ENCODE measurements around the gene XXYLT1.

XXYLT1 gene

GRCh38 chr3:195151402-195151801 is 119.6 kb downstream of the XXYLT1 start:
- DNase-seq (ENCODE audit: low read depth) = no peak

- no peak for DNase-seq (ENCODE audit: low read depth)
Observed at GRCh38 chr3:195150181-195151118, 120.5 kb downstream of the XXYLT1 start.

GRCh38 chr3:195149292-195150030 is 121.5 kb downstream of the XXYLT1 start:
- DNase-seq (ENCODE audit: low read depth) = no peak

DNA sequence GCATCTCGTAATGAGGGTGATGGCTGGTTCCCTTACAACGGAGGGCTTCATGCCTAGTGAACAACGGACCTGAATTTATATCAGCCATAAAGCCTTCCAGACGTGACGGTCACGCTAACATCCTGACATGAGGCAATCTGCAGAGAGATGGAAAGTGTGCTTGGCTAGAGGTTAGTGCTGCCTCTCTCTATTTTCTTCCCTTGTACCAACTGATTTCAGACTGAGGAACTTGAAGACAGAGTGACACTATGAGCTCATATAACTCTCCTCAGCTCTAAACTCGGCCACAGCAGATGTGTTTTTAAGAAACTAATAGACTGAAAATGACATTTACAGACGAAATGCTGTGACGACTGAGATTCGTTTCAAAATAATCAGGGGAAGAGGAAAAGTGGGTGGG is 122.4 kb downstream of the XXYLT1 start:
- DNase-seq (ENCODE audit: low read depth) = no peak

- no peak for DNase-seq (ENCODE audit: low read depth)
Observed at GRCh38 chr3:195147649-195148080, 123.3 kb downstream of the XXYLT1 start.

- no peak for DNase-seq (ENCODE audit: low read depth)
Observed at GRCh38 chr3:195146131-195146530, 124.8 kb downstream of the XXYLT1 start.

DNA sequence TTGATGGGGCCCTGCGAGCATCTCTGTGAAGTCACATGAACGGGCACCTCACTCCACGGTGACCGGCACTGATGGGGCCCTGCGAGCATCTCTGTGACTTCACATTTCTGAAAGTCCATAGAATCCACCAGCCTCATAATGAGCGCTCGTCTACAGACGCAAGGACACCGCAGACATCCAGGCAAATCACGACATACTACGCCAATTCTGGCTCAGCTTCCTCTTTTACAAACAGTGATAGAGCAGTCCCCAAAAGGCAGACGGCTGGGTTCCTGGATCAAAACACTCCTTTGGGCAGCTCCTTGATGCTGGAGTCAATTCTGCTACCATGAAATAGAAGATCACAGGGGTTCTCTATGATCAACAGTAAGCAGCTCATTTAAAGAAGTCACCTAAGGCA is 125.4 kb downstream of the XXYLT1 start:
- no peak for DNase-seq (ENCODE audit: low read depth)

- DNase-seq (ENCODE audit: low read depth) = no peak
Observed at GRCh38 chr3:195143221-195143620, 127.7 kb downstream of the XXYLT1 start.

DNA sequence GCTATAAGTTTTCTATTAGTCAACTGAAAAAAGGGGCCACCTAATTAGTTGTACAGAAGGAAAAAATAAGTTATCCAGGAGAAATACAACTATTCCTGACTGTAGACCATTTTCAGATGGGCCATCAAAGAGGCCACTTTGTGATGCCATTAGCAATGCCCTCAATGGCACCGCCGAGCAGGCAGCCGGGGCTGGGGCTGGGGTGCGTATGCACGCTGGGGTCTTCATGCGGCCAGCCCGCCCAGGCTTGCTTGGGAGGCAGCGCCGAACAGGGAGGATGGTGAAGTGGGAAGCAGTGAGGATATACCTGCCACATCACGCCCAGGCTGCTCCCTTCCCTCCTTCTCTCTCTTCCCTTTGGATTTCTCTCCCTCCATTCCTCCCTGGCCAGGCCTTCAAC is 128.4 kb downstream of the XXYLT1 start:
- DNase-seq (ENCODE audit: low read depth) = no peak

- DNase-seq (ENCODE audit: low read depth) = no peak
Observed at GRCh38 chr3:195140816-195141793, 129.9 kb downstream of the XXYLT1 start.

- no peak for DNase-seq (ENCODE audit: low read depth)
Observed at GRCh38 chr3:195140410-195140809, 130.5 kb downstream of the XXYLT1 start.

GRCh38 chr3:195139876-195140240 is 131.1 kb downstream of the XXYLT1 start:
- DNase-seq (ENCODE audit: low read depth) = no peak

DNA sequence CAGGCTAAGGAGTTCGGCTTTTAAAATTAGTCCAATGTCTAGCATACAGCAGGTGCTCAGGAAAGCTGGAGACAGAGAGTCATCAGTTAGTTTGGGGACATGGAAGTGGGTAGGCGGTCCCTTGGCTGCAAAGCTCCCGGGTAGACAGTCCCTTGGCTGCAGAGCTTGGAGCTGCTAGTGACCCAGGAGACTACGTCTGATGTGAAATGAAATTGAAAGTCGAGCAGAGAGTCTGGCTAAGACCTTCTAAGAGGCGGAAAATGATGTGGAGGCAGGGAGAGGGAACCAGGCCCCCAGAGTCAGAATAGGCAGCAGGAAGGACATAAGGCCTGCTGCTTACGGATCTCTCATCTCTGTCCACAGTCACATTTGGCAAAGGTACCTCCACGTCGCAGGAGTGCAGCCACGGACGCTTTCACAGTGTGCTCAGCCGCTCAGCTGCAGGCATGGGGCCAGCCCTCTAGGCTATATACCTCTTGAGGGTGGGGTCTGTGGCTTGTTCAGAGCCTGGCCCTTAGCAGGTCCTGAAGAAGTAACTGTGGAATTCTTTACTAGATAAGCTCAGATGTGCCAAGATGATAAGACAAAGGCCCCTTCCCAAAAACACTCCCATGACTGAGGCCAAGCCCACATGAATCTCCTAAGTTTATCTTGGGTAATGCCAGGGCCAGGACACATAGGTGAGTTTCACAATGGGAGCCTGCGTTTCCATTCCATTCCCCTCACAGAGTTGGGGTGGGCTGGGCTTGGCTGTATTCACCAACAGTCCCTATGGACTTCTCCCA is 131.7 kb downstream of the XXYLT1 start:
- no peak for DNase-seq (ENCODE audit: low read depth)

DNA sequence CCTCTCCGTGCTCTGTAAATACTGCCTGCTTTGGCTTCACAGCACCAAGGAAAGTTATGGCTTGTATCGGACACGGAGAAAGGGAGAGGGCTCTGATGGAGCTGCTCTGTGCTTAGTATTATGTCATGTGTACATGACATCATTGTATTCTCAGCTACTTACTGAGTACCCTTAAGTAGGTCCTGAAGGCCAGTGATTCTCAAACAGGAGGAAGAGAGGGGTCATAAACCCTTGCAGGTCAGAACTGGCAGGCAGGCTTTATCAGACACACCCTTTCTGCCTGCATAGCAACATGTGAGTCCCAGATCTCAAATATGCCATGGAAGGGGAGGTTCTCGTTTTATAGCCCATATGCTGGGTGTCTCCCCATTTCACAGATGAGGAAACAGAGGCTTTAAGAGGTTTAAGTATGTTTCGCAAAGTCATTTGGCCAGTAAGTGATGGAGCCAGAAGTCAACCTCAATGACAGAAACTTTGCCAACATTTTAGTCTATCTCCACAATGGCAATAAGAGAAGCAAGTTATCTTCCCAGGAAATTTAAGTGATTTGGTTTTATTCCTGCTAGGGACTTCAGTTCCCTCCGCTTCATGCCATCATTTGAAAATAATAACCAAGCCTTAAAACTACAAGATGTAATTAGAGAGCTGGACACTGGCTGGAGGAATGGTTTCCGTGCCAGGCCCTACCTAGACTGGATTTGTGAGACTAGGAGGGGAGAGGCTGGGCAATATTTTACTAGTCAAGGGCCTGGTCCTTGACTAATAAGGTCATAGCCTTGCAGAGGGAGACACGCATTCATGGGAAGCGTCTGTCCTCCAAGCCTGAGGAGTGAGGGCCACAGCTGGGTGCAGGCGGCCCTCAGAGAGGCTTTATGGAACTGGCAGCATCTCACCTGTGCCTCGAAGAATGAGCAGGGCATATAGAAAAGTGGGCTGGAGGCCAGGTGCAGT is 133.0 kb downstream of the XXYLT1 start:
- DNase-seq (ENCODE audit: low read depth) = no peak

- DNase-seq (ENCODE audit: low read depth) = no peak
Observed at GRCh38 chr3:195135917-195136316, 135.0 kb downstream of the XXYLT1 start.

DNA sequence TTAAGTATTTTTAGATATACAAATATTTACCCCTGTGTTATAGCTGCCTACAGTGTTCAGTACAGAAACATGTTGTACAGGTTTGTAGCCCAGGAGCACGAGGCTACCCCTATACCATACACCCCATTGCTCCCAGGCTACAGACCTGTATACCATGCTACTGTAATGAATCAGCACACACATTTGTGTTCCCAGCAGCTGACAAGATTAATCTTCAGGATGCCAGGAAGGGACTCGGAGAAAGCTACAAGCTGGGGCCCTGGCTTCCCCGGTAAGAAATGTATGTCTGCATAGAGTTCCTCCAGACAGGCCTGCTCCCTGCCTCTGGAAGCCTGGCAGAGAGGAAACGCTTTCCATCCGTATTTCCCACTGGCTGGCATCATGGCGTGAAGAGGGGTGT is 136.5 kb downstream of the XXYLT1 start:
- DNase-seq (ENCODE audit: low read depth) = no peak

DNA sequence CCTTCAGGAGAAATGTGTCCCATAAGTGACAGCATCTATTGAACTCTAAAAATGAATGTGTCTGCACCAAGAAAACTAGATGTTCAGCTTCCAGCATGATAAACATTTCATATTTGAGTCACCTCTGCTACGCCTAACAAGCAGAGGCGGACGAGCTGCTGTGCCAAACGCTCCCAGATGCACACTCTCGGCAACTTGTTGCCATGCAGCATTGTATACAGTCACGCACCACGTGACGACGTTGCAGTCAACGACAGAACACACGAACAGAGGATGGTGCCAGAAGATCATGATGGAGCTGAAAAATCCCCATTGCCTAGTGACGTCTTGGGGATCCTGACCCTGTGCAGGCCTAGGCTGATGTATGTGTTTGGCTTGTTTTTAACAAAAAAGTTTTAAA is 137.5 kb downstream of the XXYLT1 start:
- no peak for DNase-seq (ENCODE audit: low read depth)

DNA sequence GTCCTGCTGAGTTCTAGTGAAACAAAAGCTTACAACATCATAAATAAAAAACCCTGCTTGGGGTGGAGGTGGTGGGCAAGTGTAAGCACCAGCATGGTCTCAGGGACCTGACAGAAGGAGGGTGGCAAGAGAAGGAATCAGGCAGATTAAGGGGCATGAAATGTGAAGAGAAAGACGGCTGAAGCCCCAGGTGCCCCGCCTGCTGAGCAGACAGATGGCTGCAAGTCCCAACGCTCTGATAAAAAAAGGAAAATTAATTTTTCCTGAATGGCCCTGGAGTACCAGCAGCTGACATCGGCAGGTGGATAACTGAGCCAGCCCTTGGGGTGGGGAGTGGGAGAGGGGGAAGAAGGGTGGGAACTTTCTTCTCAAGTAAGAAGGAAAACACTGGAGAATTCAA is 137.9 kb downstream of the XXYLT1 start:
- no peak for DNase-seq (ENCODE audit: low read depth)

DNA sequence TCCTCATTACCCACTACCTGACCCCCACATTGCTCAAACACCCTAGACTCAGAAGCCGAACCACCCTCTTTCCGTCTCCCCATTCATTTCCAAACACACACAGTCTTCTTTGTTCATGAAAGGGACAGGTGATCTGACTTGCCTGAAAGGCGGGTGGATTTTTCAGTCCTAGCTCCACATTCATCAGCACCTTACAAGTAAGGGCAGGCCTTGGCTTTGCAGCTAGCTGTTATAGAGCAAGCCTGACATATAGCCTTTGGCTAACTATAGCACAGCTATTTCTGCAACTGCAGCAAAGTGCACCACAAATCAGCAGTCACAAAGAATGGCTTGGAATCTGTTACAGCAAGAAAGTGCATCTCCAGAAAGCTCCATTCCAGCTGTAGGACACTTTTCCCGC is 139.8 kb downstream of the XXYLT1 start:
- no peak for DNase-seq (ENCODE audit: low read depth)
